PC-3 (cell line): ENCODE measurements around the gene GATA3. TPM values are rescaled to one million over a fixed set of nuclear protein-coding genes. Genes with fewer than 3 reads are reported as not detected.

Experiments used
- ATAC-seq: fragments of 200-7000 bp; cut with Tn5 transposase; 2 replicates; pipeline ENCODE4 v1.9.1; 2020; ENCODE audit warnings: mild to moderate bottlenecking, moderate library complexity
- BruUV-seq: library from RNA; stranded (reverse); fragments of 400-500 nt; replicated peaks from 2 replicates; lab custom pipeline; 2021; lab: Mats Ljungman, UMichigan
- CTCF ChIA-PET: fragments of 300-600 bp; sonication (Branson Sonifier 250); formaldehyde crosslinking; loops from one replicate; lab custom pipeline; 2022; ENCODE audit warnings: antibody characterized with exemption; lab: Charles Lee
- POLR2A ChIA-PET: fragments of 300-600 bp; sonication (Branson Sonifier 250); formaldehyde crosslinking; loops from one replicate; lab custom pipeline; 2022; ENCODE audit warnings: antibody characterized with exemption; ENCODE audit not compliant: unreplicated experiment; lab: Charles Lee
- DNase-seq: peaks from one replicate; pipeline ENCODE4 v3.0.0-alpha.2; 2015
- H2AFZ ChIP-seq: fragments of 300-600 bp; sonication (generic); 2 replicates; pipeline ENCODE4 v1.6.0; 2016; ENCODE audit warnings: antibody characterized with exemption, low read length
- H3F3A ChIP-seq: fragments of 300-600 bp; sonication (generic); one replicate; pipeline ENCODE4 v1.6.0; 2017; ENCODE audit warnings: antibody characterized with exemption, low read length, control low read depth, mild to moderate bottlenecking; ENCODE audit not compliant: unreplicated experiment
- H3K27ac ChIP-seq: fragments of 300-600 bp; sonication (generic); 2 replicates; pipeline ENCODE4 v1.5.1; 2016; ENCODE audit warnings: mild to moderate bottlenecking, low read length
- H3K27me3 ChIP-seq: fragments of 300-600 bp; sonication (generic); 2 replicates; pipeline ENCODE4 v1.6.1; 2016; ENCODE audit warnings: low read length, mixed read lengths
- H3K36me3 ChIP-seq: fragments of 300-600 bp; sonication (generic); 2 replicates; pipeline ENCODE4 v1.6.1; 2016; ENCODE audit warnings: low read depth, mixed run types, low read length, mixed read lengths
- H3K4me1 ChIP-seq: fragments of 300-600 bp; sonication (generic); 2 replicates; pipeline ENCODE4 v1.5.1; 2016; ENCODE audit warnings: low read length; ENCODE audit not compliant: insufficient read depth
- H3K4me2 ChIP-seq: fragments of 300-600 bp; sonication (generic); 2 replicates; pipeline ENCODE4 v1.6.0; 2016; ENCODE audit warnings: low read length
- H3K4me3 ChIP-seq: fragments of 300-600 bp; sonication (generic); 2 replicates; pipeline ENCODE4 v1.5.1; 2016; ENCODE audit warnings: mild to moderate bottlenecking, low read length, mixed read lengths
- H3K79me2 ChIP-seq: fragments of 300-600 bp; sonication (generic); 2 replicates; pipeline ENCODE4 v1.6.1; 2017; ENCODE audit warnings: low read length, mixed read lengths
- H3K9ac ChIP-seq: fragments of 300-600 bp; sonication (generic); 2 replicates; pipeline ENCODE4 v1.6.0; 2016; ENCODE audit warnings: mild to moderate bottlenecking, low read length
- H3K9me2 ChIP-seq: fragments of 300-600 bp; sonication (generic); replicated peaks from 2 replicates; pipeline ENCODE4 v1.6.1; 2016; ENCODE audit warnings: mixed run types, low read length, mixed read lengths
- H3K9me3 ChIP-seq: fragments of 300-600 bp; sonication (generic); 2 replicates; pipeline ENCODE4 v1.6.1; 2016; ENCODE audit warnings: low read length, mixed read lengths
- H4K20me1 ChIP-seq: fragments of 300-600 bp; sonication (generic); 2 replicates; pipeline ENCODE4 v1.6.1; 2016; ENCODE audit warnings: low read length, mixed read lengths
- CTCF ChIP-seq: fragments of 300-600 bp; sonication (generic); conservative IDR thresholded peaks from 2 replicates; pipeline ENCODE4 v1.5.1; 2017; ENCODE audit warnings: antibody characterized with exemption, low read depth, mild to moderate bottlenecking, low read length
- EZH2 ChIP-seq: fragments of 300-600 bp; sonication (generic); IDR thresholded peaks from one replicate; pipeline ENCODE4 v1.6.1; 2017; ENCODE audit warnings: antibody characterized with exemption, mild to moderate bottlenecking, low read length; ENCODE audit not compliant: unreplicated experiment
- EZH2phosphoT487 ChIP-seq: fragments of 300-600 bp; sonication (generic); IDR thresholded peaks from 2 replicates; pipeline ENCODE4 v1.6.1; 2018; ENCODE audit warnings: mild to moderate bottlenecking, antibody characterized with exemption, low read length, borderline replicate concordance
- intact Hi-C: fragments of 100-400 bp; cut with micrococcal nuclease; formaldehyde crosslinking; loops from 2 replicates; pipeline ENCODE4 v1.9.0; 2023
- total RNA-seq: library from RNA; depleted of rRNA; stranded (reverse); fragments of >200 nt; gene quantifications from 2 replicates; pipeline ENCODE4 v1.2.3, GENCODE V29; 2014

The GATA3 gene
- total RNA-seq, 1 experiment from 2014 or later = 2.6 TPM

- H3K9ac ChIP-seq = no peak overlapping the region
- H3K27me3 ChIP-seq = no peaks in the 10 kb centered on the region
- no peak overlapping the region for H3K4me2 ChIP-seq
- no peak overlapping the region for H3K4me3 ChIP-seq
- no peaks in the 10 kb centered on the region for H3F3A ChIP-seq
- no peak overlapping the region for H3K27ac ChIP-seq
- H3K4me1 ChIP-seq = no peaks in the 10 kb centered on the region
- DNase-seq = no peak
- BruUV-seq = no TSS peak
- H3K9me2 ChIP-seq = no peaks in the 10 kb centered on the region
- H2AFZ ChIP-seq = no peak overlapping the region
- ChIA-PET POLR2A (no interaction called here), CTCF (no interaction called here)
- H3K79me2 ChIP-seq = no peaks in the 10 kb centered on the region
- H3K36me3 ChIP-seq = no peaks in the 10 kb centered on the region
- ATAC-seq = no peak
- TF ChIP-seq EZH2 = no peak
- intact Hi-C loops = no loop called here
- H3K9me3 ChIP-seq = no peaks in the 10 kb centered on the region
- H4K20me1 ChIP-seq = no peaks in the 10 kb centered on the region
These were observed 39.8 kb upstream of the GATA3 start for GRCh38 chr10:8014649-8015048.

DNA sequence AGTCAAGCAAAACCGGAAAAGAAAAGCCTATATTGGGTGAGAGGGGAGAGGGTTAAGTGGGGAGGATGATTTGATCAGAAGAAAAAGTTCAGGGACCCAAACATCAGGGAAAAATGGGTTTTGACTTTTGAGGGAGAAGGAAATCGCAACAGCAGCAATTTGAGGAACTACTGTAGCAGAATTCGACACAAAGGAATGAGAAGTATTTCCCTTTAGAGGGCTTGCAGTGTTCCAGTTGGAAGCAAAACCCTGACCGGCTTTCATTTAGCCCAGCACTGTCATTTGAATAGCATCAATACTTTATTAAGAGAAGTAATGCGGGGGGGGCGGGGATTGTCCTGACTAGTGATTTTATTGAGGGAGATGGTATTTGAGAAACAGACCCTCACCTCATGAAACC is 37.2 kb upstream of the GATA3 start:
- Histone ChIP-seq H3K27me3 (no peaks in the 10 kb centered on the region), H3K9ac (no peak overlapping the region), H3K4me3 (no peak overlapping the region), H3K4me1 (no peaks in the 10 kb centered on the region), H3F3A (no peaks in the 10 kb centered on the region), H3K9me2 (no peaks in the 10 kb centered on the region), H3K79me2 (no peaks in the 10 kb centered on the region), H3K36me3 (no peaks in the 10 kb centered on the region), H2AFZ (no peak overlapping the region), H4K20me1 (no peaks in the 10 kb centered on the region), H3K4me2 (no peak overlapping the region), H3K27ac (no peak overlapping the region), H3K9me3 (no peaks in the 10 kb centered on the region)
- BruUV-seq = no TSS peak
- ChIA-PET CTCF (no interaction called here), POLR2A (no interaction called here)
- ATAC-seq (no peak), DNase-seq (no peak)
- TF ChIP-seq EZH2 (no peak), EZH2phosphoT487 (no peak), CTCF (no peak)
- intact Hi-C loops = no loop called here

GRCh38 chr10:8023321-8023720 is 31.2 kb upstream of the GATA3 start:
- Histone ChIP-seq H3K79me2 (no peaks in the 10 kb centered on the region), H3K9me2 (no peaks in the 10 kb centered on the region), H3K9ac (no peak overlapping the region), H3K9me3 (no peaks in the 10 kb centered on the region), H4K20me1 (no peaks in the 10 kb centered on the region), H3K4me3 (no peak overlapping the region), H2AFZ (no peak overlapping the region), H3K27me3 (no peaks in the 10 kb centered on the region), H3F3A (no peaks in the 10 kb centered on the region), H3K36me3 (no peaks in the 10 kb centered on the region), H3K4me1 (no peaks in the 10 kb centered on the region), H3K27ac (no peak overlapping the region), H3K4me2 (no peak overlapping the region)
- TF ChIP-seq EZH2 (no peak), CTCF (no peak), EZH2phosphoT487 (no peak)
- ChIA-PET POLR2A (no interaction called here), CTCF (no interaction called here)
- ATAC-seq = no peak
- BruUV-seq = no TSS peak
- DNase-seq = no peak
- intact Hi-C loops = no loop called here
